PC-9 (cell line): Measurements from ENCODE around the gene UGT1A10.

ENCODE experiments used
- CTCF ChIP-seq: fragments of 200-600 bp; sonication (generic); conservative IDR thresholded peaks from 2 replicates; pipeline ENCODE4 v1.6.1; 2017; ENCODE audit warnings: mixed run types, antibody characterized with exemption, mild to moderate bottlenecking, moderate library complexity
- EZH2 ChIP-seq: fragments of 200-600 bp; sonication (generic); IDR thresholded peaks from 2 replicates; pipeline ENCODE4 v1.8.0; 2017; ENCODE audit warnings: antibody characterized with exemption, low read depth

DNA sequence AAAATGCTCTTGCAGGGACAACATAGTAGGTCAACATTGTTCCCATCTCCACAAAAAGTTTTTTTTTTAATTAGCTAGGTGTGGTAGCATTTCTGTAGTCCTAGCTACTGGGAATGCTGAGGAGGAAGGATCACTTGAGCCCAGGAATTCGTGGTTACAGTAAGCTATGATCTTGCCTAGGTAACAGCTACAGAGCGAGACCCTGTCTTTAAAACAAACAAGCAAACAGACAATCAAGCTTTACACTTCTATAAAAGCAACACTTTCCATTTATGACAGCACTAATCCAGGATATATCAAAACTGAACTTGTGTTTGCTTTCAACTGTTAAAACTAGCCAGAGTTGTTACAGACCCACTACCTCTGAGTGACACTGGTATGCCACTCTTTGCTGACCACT lies 104.6 kb downstream of the UGT1A10 start:
- TF ChIP-seq CTCF (no peak), EZH2 (no peak)
